Measurements from ENCODE around the gene ZSCAN25.

DNA sequence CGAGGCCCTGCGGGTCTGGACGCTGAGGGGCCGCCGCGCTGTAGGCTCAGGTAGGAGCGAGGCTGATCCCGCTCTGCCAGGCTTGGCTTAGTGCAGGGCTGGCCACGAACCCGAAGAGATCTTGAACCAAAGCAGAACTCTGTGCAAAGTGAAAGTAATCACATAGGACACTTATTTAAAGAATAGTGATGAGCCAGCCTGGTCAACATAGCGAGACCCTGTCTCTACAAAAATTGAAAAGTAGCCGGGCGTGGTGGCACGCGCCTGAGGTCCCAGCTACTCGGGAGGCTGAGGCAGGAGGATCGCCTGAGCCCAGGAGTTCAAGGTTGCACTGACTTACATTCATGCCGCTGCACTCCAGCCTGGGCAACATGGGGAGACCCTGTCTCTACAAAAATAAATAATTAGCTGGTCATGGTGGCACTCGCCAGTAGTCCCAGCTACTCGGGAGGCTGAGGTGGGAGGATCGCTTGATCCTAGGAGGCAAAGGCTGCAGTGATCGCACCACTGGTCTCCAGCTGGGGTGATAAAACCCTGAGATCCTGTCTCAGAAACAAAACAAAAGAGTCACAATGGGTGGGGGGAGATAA is 541 bp downstream of the ZSCAN25 start:
- TF ChIP-seq, protein P1, sequence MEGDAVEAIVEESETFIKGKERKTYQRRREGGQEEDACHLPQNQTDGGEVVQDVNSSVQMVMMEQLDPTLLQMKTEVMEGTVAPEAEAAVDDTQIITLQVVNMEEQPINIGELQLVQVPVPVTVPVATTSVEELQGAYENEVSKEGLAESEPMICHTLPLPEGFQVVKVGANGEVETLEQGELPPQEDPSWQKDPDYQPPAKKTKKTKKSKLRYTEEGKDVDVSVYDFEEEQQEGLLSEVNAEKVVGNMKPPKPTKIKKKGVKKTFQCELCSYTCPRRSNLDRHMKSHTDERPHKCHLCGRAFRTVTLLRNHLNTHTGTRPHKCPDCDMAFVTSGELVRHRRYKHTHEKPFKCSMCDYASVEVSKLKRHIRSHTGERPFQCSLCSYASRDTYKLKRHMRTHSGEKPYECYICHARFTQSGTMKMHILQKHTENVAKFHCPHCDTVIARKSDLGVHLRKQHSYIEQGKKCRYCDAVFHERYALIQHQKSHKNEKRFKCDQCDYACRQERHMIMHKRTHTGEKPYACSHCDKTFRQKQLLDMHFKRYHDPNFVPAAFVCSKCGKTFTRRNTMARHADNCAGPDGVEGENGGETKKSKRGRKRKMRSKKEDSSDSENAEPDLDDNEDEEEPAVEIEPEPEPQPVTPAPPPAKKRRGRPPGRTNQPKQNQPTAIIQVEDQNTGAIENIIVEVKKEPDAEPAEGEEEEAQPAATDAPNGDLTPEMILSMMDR (conservative IDR thresholded peaks at IDR 0.05), result no peak
- peak; percentile 59; the same call in 1 of the 2 replicates for TF ChIP-seq ZFX (IDR thresholded peaks at IDR 0.05)
